Measurements from ENCODE around the gene SLC7A1.

The SLC7A1 gene

DNA sequence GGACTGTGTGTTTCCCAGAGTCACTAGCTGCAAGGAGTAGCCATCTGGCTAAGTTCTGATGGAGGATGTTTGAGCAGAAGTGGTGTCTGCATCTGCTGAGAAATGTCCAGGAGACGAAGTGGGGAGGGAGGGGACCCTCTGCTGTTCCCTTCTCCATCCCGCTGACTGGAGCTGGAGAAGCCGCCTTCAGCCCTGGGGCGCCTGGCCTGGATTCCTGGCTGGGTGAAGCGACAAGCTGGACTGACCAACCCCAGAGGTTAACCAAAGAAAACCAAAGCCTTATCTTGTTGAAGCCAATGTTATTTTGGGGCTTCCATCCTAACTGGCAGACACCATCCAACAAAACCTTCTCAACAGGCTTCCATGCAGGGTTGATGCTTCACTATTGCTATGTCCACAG is 67.6 kb downstream of the SLC7A1 start:
- H3K4ac ChIP-seq (ENCODE audit: low read depth, low read length): no peak overlapping the region
- no peaks in the 10 kb centered on the region for H3K79me2 ChIP-seq (ENCODE audit: control insufficient read depth, insufficient read depth, low read length, poor library complexity)
- H3K9ac ChIP-seq (ENCODE audit: low read length): no peak overlapping the region
- H2BK120ac ChIP-seq (ENCODE audit: insufficient read depth, low read length, poor library complexity): no peak overlapping the region
- no peak overlapping the region for H3K14ac ChIP-seq (ENCODE audit: low read length)
- H2AK5ac ChIP-seq (ENCODE audit: low read length): no peak overlapping the region
- DNase-seq: no peak
- WGBS (ENCODE audit: extremely low coverage, insufficient coverage, insufficient read length): no CpG with 5 or more reads among the region's 5 CpGs
- H3K9me3 ChIP-seq (ENCODE audit: insufficient read depth, low read depth, low read length): no peaks in the 10 kb centered on the region
- no peak overlapping the region for H3K4me2 ChIP-seq (ENCODE audit: low read length)
- no peak overlapping the region for H4K12ac ChIP-seq (ENCODE audit: low read depth, low read length)
- no peak overlapping the region for H3K18ac ChIP-seq (ENCODE audit: low read length)
- no peak overlapping the region for H3K4me3 ChIP-seq (ENCODE audit: low read depth, low read length)
- H3K23ac ChIP-seq (ENCODE audit: low read length): no peak overlapping the region
- H3K79me1 ChIP-seq (ENCODE audit: low read length): peaks cover 8% of the 10 kb centered on the region
- H3K27ac ChIP-seq (ENCODE audit: low read depth, low read length): no peak overlapping the region
- H3K4me1 ChIP-seq (ENCODE audit: control insufficient read depth in 1 of 2, insufficient read depth in 2 of 2, low read length in 2 of 2): peaks cover 7 to 13% of the 10 kb centered on the region in 2 experiments
- no peaks in the 10 kb centered on the region for H3K27me3 ChIP-seq (ENCODE audit: insufficient read depth, low read length)
- H4K8ac ChIP-seq (ENCODE audit: low read depth, low read length): no peak overlapping the region
- H2AFZ ChIP-seq (ENCODE audit: insufficient read depth, low read length, poor library complexity): no peak overlapping the region
- H2BK5ac ChIP-seq (ENCODE audit: low read depth, low read length, poor library complexity): no peak overlapping the region
- peaks cover 40 to 42% of the 10 kb centered on the region in 2 experiments for H3K36me3 ChIP-seq (ENCODE audit: control insufficient read depth in 1 of 2, insufficient read depth in 2 of 2, low read length in 2 of 2)
- H2BK12ac ChIP-seq (ENCODE audit: low read length): no peak overlapping the region
- H4K91ac ChIP-seq (ENCODE audit: low read depth, low read length): no peak overlapping the region

DNA sequence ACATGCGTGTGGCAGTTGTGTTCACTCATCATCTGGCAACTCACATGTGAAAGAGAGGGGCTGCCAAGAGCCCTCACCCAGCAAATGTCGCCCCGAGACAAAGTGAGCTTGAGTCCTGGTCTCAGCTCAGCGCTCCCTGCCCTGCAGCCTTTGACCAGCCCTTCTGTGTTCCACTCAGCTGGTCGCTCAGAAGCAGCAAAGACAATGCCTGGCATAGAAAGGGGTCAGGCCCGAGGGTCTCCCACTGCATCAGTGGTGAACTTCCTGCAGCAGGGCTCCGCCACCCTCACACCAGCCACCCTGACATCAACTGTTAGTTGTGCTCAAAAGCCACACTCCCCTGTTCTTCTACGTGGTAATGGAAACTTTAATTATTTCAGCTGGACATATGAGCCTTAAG is 68.0 kb downstream of the SLC7A1 start:
- Histone ChIP-seq H2AK5ac (ENCODE audit: low read length) (no peak overlapping the region), H3K23ac (ENCODE audit: low read length) (no peak overlapping the region), H2AFZ (ENCODE audit: insufficient read depth, low read length, poor library complexity) (no peak overlapping the region), H3K79me2 (ENCODE audit: control insufficient read depth, insufficient read depth, low read length, poor library complexity) (no peaks in the 10 kb centered on the region), H3K4me2 (ENCODE audit: low read length) (no peak overlapping the region), H2BK120ac (ENCODE audit: insufficient read depth, low read length, poor library complexity) (no peak overlapping the region), H4K91ac (ENCODE audit: low read depth, low read length) (no peak overlapping the region), H3K36me3 (ENCODE audit: control insufficient read depth in 1 of 2, insufficient read depth in 2 of 2, low read length in 2 of 2) (peaks cover 40 to 44% of the 10 kb centered on the region in 2 experiments), H2BK5ac (ENCODE audit: low read depth, low read length, poor library complexity) (no peak overlapping the region), H3K14ac (ENCODE audit: low read length) (no peak overlapping the region), H3K27ac (ENCODE audit: low read depth, low read length) (no peak overlapping the region), H3K4me3 (ENCODE audit: low read depth, low read length) (no peak overlapping the region), H3K9me3 (ENCODE audit: insufficient read depth, low read depth, low read length) (no peaks in the 10 kb centered on the region), H3K4me1 (ENCODE audit: control insufficient read depth in 1 of 2, insufficient read depth in 2 of 2, low read length in 2 of 2) (peaks cover 7 to 11% of the 10 kb centered on the region in 2 experiments), H3K4ac (ENCODE audit: low read depth, low read length) (no peak overlapping the region), H3K9ac (ENCODE audit: low read length) (no peak overlapping the region), H4K8ac (ENCODE audit: low read depth, low read length) (peak overlapping the region; percentile 35), H4K12ac (ENCODE audit: low read depth, low read length) (no peak overlapping the region), H3K18ac (ENCODE audit: low read length) (peak overlapping the region; percentile 49), H2BK12ac (ENCODE audit: low read length) (no peak overlapping the region), H3K79me1 (ENCODE audit: low read length) (peaks cover 10% of the 10 kb centered on the region), H3K27me3 (ENCODE audit: insufficient read depth, low read length) (no peaks in the 10 kb centered on the region)
- DNase-seq: no peak
- no CpG with 5 or more reads among the region's 8 CpGs for WGBS (ENCODE audit: extremely low coverage, insufficient coverage, insufficient read length)

DNA sequence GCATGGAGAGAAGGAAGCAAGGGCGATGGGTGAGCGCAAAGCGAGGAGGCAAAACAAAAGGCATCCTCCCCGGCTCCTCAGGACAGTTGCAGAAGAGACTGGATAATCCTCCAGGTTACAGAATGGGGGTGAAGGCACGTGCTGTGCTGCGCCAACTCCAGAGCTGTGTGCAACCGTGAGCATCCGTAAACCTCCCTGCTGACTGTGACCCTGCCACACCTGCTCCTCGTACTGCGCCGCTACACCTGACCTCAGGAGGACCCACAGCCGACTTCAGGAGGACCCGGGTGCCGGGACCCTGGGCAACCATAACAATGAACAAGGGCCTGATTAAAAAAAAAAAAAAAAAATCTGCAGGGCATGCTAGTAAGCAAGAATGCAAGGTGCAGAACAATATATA is 68.7 kb downstream of the SLC7A1 start:
- Histone ChIP-seq H2AK5ac (ENCODE audit: low read length) (no peak overlapping the region), H4K91ac (ENCODE audit: low read depth, low read length) (no peak overlapping the region), H3K9me3 (ENCODE audit: insufficient read depth, low read depth, low read length) (no peaks in the 10 kb centered on the region), H2BK12ac (ENCODE audit: low read length) (no peak overlapping the region), H4K12ac (ENCODE audit: low read depth, low read length) (no peak overlapping the region), H3K27me3 (ENCODE audit: insufficient read depth, low read length) (no peaks in the 10 kb centered on the region), H3K36me3 (ENCODE audit: control insufficient read depth in 1 of 2, insufficient read depth in 2 of 2, low read length in 2 of 2) (peaks cover 40 to 45% of the 10 kb centered on the region in 2 experiments), H3K14ac (ENCODE audit: low read length) (no peak overlapping the region), H3K4me1 (ENCODE audit: control insufficient read depth in 1 of 2, insufficient read depth in 2 of 2, low read length in 2 of 2) (peaks cover 10 to 16% of the 10 kb centered on the region in 2 experiments), H3K9ac (ENCODE audit: low read length) (no peak overlapping the region), H3K79me2 (ENCODE audit: control insufficient read depth, insufficient read depth, low read length, poor library complexity) (no peaks in the 10 kb centered on the region), H3K79me1 (ENCODE audit: low read length) (peaks cover 13% of the 10 kb centered on the region), H3K27ac (ENCODE audit: low read depth, low read length) (no peak overlapping the region), H3K4ac (ENCODE audit: low read depth, low read length) (no peak overlapping the region), H3K23ac (ENCODE audit: low read length) (no peak overlapping the region), H2BK5ac (ENCODE audit: low read depth, low read length, poor library complexity) (no peak overlapping the region), H4K8ac (ENCODE audit: low read depth, low read length) (no peak overlapping the region), H3K4me3 (ENCODE audit: low read depth, low read length) (no peak overlapping the region), H3K18ac (ENCODE audit: low read length) (no peak overlapping the region), H3K4me2 (ENCODE audit: low read length) (no peak overlapping the region), H2AFZ (ENCODE audit: insufficient read depth, low read length, poor library complexity) (no peak overlapping the region), H2BK120ac (ENCODE audit: insufficient read depth, low read length, poor library complexity) (no peak overlapping the region)
- WGBS (ENCODE audit: extremely low coverage, insufficient coverage, insufficient read length): no CpG with 5 or more reads among the region's 14 CpGs
- DNase-seq: no peak

DNA sequence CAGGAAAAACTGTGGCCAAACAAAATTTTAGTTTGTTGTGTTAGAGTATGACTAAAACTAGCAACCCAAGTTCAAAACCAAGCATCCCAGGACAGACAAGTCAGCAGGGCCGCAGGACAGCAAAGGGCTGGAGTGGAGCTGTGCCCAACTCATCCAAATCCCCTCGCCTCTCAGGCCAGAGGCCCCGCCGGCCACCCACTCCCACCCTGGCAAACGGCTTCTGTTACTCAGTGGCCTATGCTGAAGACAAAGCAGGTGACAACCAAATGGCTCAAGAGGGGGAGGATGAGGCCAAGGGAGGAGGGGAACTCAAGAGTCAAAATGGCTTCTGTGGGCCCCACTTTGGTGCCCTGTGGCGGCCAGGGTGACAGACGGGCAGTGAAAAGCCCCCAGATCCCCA is 69.7 kb downstream of the SLC7A1 start:
- peak overlapping the region; percentile 17 for H3K18ac ChIP-seq (ENCODE audit: low read length)
- no peak for DNase-seq
- no peak overlapping the region for H3K9ac ChIP-seq (ENCODE audit: low read length)
- no peak overlapping the region for H2AFZ ChIP-seq (ENCODE audit: insufficient read depth, low read length, poor library complexity)
- no peak overlapping the region for H3K23ac ChIP-seq (ENCODE audit: low read length)
- H3K79me1 ChIP-seq (ENCODE audit: low read length): peaks cover 17% of the 10 kb centered on the region
- no peak overlapping the region for H3K4ac ChIP-seq (ENCODE audit: low read depth, low read length)
- H3K27ac ChIP-seq (ENCODE audit: low read depth, low read length): no peak overlapping the region
- peaks cover 44 to 48% of the 10 kb centered on the region in 2 experiments for H3K36me3 ChIP-seq (ENCODE audit: control insufficient read depth in 1 of 2, insufficient read depth in 2 of 2, low read length in 2 of 2)
- WGBS (ENCODE audit: extremely low coverage, insufficient coverage, insufficient read length): no CpG with 5 or more reads among the region's 7 CpGs
- H2BK120ac ChIP-seq (ENCODE audit: insufficient read depth, low read length, poor library complexity): no peak overlapping the region
- no peak overlapping the region for H4K8ac ChIP-seq (ENCODE audit: low read depth, low read length)
- H2BK5ac ChIP-seq (ENCODE audit: low read depth, low read length, poor library complexity): no peak overlapping the region
- peak overlapping the region; percentile 21 for H2BK12ac ChIP-seq (ENCODE audit: low read length)
- H3K14ac ChIP-seq (ENCODE audit: low read length): no peak overlapping the region
- H3K9me3 ChIP-seq (ENCODE audit: insufficient read depth, low read depth, low read length): no peaks in the 10 kb centered on the region
- H3K27me3 ChIP-seq (ENCODE audit: insufficient read depth, low read length): no peaks in the 10 kb centered on the region
- no peak overlapping the region for H3K4me2 ChIP-seq (ENCODE audit: low read length)
- H2AK5ac ChIP-seq (ENCODE audit: low read length): no peak overlapping the region
- H4K12ac ChIP-seq (ENCODE audit: low read depth, low read length): no peak overlapping the region
- H3K4me3 ChIP-seq (ENCODE audit: low read depth, low read length): no peak overlapping the region
- no peaks in the 10 kb centered on the region for H3K79me2 ChIP-seq (ENCODE audit: control insufficient read depth, insufficient read depth, low read length, poor library complexity)
- H3K4me1 ChIP-seq (ENCODE audit: control insufficient read depth in 1 of 2, insufficient read depth in 2 of 2, low read length in 2 of 2): peaks cover 11 to 17% of the 10 kb centered on the region in 2 experiments
- no peak overlapping the region for H4K91ac ChIP-seq (ENCODE audit: low read depth, low read length)

Measured in trophoblast cell (in vitro differentiated cells and primary cell).